Mucosa of rectum (tissue), 2 donors: ENCODE measurements around the gene SLC49A3.
A peak's percentile ranks its signal among the peaks of the same experiment; 100 is the strongest.

ENCODE experiments used
- H3K27ac ChIP-seq, 2 donors: one replicate each; pipeline ENCODE4 v1.7.0; 2013; ENCODE audit warnings: inconsistent platforms in 2 of 2, low read depth in 2 of 2, low read length in 2 of 2
- H3K27me3 ChIP-seq, 2 donors: one replicate each; pipeline ENCODE4 v1.7.0; 2013; ENCODE audit warnings: low read length in 2 of 2; ENCODE audit not compliant: control insufficient read depth in 2 of 2, insufficient read depth in 2 of 2
- H3K36me3 ChIP-seq, 2 donors: one replicate each; pipeline ENCODE4 v1.7.0; 2013; ENCODE audit warnings: low read length in 2 of 2; ENCODE audit not compliant: control insufficient read depth in 2 of 2, insufficient read depth in 2 of 2
- H3K4me1 ChIP-seq, 2 donors: one replicate each; pipeline ENCODE4 v1.7.0; 2013; ENCODE audit warnings: low read length in 2 of 2, mild to moderate bottlenecking in 1 of 2; ENCODE audit not compliant: control insufficient read depth in 2 of 2, insufficient read depth in 2 of 2
- H3K4me3 ChIP-seq, 2 donors: one replicate each; pipeline ENCODE4 v1.7.0; 2013; ENCODE audit warnings: low read length in 2 of 2
- H3K9ac ChIP-seq, 2 donors: one replicate each; pipeline ENCODE4 v1.7.0; 2013; ENCODE audit warnings: low read length in 2 of 2, low read depth in 1 of 2, mild to moderate bottlenecking in 1 of 2
- H3K9me3 ChIP-seq, 2 donors: one replicate each; pipeline ENCODE4 v1.7.0; 2013; ENCODE audit warnings: low read length in 2 of 2; ENCODE audit not compliant: control insufficient read depth in 2 of 2
- donor health status: healthy.
- donor health status: Normal muscosa, but diverticular disease.

The SLC49A3 gene

GRCh38 chr4:687971-688853, 739 bp downstream of the SLC49A3 start:
- Histone ChIP-seq H3K4me1 (peaks cover 29 to 38% of the 10 kb centered on the region in 2 donors), H3K27me3 (no peaks in the 10 kb centered on the region), H3K9ac (peak overlapping the region; percentile 32 to 78), H3K4me3 (peak overlapping the region; percentile 41 to 62), H3K36me3 (no peaks in the 10 kb centered on the region), H3K27ac (peak overlapping the region; percentile 75 to 80), H3K9me3 (no peaks in the 10 kb centered on the region)

GRCh38 chr4:687048-687970, 1.6 kb downstream of the SLC49A3 start:
- Histone ChIP-seq H3K27me3 (no peaks in the 10 kb centered on the region), H3K4me3 (peak overlapping the region; percentile 20 to 62), H3K27ac (peak overlapping the region; percentile 75 to 80), H3K9ac (peak overlapping the region; percentile 32 to 78), H3K36me3 (no peaks in the 10 kb centered on the region), H3K9me3 (no peaks in the 10 kb centered on the region), H3K4me1 (peaks cover 38 to 46% of the 10 kb centered on the region in 2 donors)

- H3K9me3 ChIP-seq = no peaks in the 10 kb centered on the region
- peaks cover 40 to 50% of the 10 kb centered on the region in 2 donors for H3K4me1 ChIP-seq
- H3K4me3 ChIP-seq = peak overlapping the region in 1 of 2 donors; percentile 20
- no peaks in the 10 kb centered on the region for H3K27me3 ChIP-seq
- H3K36me3 ChIP-seq = no peaks in the 10 kb centered on the region
- peak overlapping the region; percentile 66 to 75 for H3K27ac ChIP-seq
- H3K9ac ChIP-seq = no peak overlapping the region
Measured at GRCh38 chr4:686413-687040, 2.4 kb downstream of the SLC49A3 start.

DNA sequence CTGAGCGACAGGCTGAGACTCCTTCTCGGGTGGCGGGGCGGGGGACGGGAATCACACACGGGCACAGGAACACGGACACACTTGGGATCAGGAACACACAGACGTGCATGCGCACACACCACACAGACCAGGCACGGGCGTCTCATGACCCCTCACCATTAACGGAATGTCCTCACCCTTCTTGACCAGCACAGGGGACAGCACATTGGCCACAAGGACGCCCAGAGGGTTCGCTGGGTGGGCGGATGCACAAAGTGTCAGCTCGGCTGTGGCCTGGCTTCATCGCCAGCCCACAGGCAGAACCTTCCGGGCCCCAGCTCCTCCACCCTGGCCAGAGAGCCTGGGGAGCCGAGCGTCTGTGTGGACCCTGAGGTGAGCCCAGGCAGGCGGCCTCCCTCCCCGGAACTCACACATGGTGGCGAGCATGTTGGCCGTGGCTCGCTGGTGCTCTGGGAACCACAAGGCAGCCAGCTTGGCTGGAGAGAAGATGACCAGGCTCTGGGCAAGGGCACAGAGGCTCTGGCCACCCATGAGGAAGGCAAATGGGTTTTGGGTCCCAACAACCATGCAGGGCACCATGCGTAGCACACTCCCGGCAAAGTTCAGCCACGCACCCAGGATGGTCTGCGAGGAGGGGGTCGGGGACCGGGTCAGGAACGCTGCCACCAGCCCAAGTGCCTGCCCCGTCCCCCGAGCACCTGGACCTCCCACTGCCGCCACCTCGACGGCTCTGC, 3.1 kb downstream of the SLC49A3 start:
- H3K36me3 ChIP-seq = no peaks in the 10 kb centered on the region
- no peak overlapping the region for H3K27ac ChIP-seq
- H3K4me1 ChIP-seq = peaks cover 40 to 51% of the 10 kb centered on the region in 2 donors
- H3K4me3 ChIP-seq = no peak overlapping the region
- H3K9ac ChIP-seq = no peak overlapping the region
- no peaks in the 10 kb centered on the region for H3K27me3 ChIP-seq
- no peaks in the 10 kb centered on the region for H3K9me3 ChIP-seq

GRCh38 chr4:684623-685327, 4.2 kb downstream of the SLC49A3 start:
- H3K4me1 ChIP-seq = peaks cover 46 to 51% of the 10 kb centered on the region in 2 donors
- H3K27me3 ChIP-seq = no peaks in the 10 kb centered on the region

GRCh38 chr4:683982-684622, 4.8 kb downstream of the SLC49A3 start:
- no peaks in the 10 kb centered on the region for H3K36me3 ChIP-seq
- H3K27ac ChIP-seq = no peak overlapping the region
- peaks cover 43 to 44% of the 10 kb centered on the region in 2 donors for H3K4me1 ChIP-seq
- no peaks in the 10 kb centered on the region for H3K27me3 ChIP-seq
- no peak overlapping the region for H3K4me3 ChIP-seq
- peak overlapping the region in 1 of 2 donors; percentile 30 for H3K9ac ChIP-seq
- H3K9me3 ChIP-seq = no peaks in the 10 kb centered on the region

More at GRCh38 chr4:684623-685327, 4.2 kb downstream of the SLC49A3 start:
- H3K27ac ChIP-seq = no peak overlapping the region
- no peak overlapping the region for H3K4me3 ChIP-seq
- H3K9ac ChIP-seq = no peak overlapping the region
- no peaks in the 10 kb centered on the region for H3K36me3 ChIP-seq
- no peaks in the 10 kb centered on the region for H3K9me3 ChIP-seq

GRCh38 chr4:683247-683897, 5.6 kb downstream of the SLC49A3 start:
- Histone ChIP-seq H3K4me1 (peaks cover 39 to 44% of the 10 kb centered on the region in 2 donors), H3K27me3 (no peaks in the 10 kb centered on the region), H3K4me3 (no peak overlapping the region), H3K36me3 (no peaks in the 10 kb centered on the region), H3K9ac (peak overlapping the region in 1 of 2 donors; percentile 30), H3K9me3 (no peaks in the 10 kb centered on the region), H3K27ac (no peak overlapping the region)

DNA sequence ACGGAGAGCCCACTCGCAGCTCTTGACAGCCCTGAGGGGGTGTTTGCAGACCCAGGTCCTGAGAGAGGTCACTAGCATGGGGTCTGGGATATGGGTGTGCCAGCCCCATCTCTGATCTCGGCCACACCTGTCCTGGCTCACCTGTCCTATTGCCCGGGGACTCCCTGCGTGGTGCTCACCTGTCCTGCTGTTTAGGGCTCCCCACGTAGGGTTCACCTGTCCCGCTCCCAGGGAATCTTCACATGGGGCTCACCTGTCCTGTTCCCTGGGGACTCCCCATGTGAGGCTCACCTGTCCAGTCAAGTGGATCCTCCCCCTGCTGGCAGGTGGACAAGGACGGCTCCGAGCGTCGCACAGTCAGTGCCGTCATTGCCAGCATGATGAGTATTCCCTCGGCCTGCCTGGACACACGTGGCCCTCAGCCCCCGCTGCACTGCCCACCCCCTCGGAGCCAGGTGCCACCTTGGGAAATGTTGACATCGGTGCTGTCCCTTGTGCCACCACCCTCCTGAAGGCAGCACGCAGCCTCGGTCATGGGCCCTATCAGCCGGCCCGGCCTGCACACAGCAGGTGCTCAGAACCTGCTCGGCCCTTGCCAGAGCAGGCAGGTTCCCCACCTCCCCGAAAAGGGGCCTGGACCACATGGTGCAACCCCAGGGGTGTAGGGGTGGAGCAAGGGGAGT, 6.3 kb downstream of the SLC49A3 start:
- Histone ChIP-seq H3K4me3 (peak overlapping the region in 1 of 2 donors; percentile 52), H3K9ac (no peak overlapping the region), H3K27me3 (no peaks in the 10 kb centered on the region), H3K9me3 (no peaks in the 10 kb centered on the region), H3K27ac (no peak overlapping the region), H3K4me1 (peaks cover 39 to 44% of the 10 kb centered on the region in 2 donors), H3K36me3 (no peaks in the 10 kb centered on the region)
